Prostate gland (tissue), 2 donors: ENCODE results near the gene RABEPK.

Experiments
- POLR2A ChIP-seq: fragments of 450-650 bp; IDR thresholded peaks from one replicate; pipeline ENCODE4 v1.6.1; 2016; ENCODE audit warnings: antibody characterized with exemption, mild to moderate bottlenecking
- POLR2AphosphoS5 ChIP-seq: sonication (generic); formaldehyde crosslinking; IDR thresholded peaks from one replicate; pipeline ENCODE4 v1.6.1; 2017; ENCODE audit warnings: antibody characterized with exemption
- TF ChIP-seq, protein P1 (sequence below), 4 experiments: fragments of 200-600 bp in 2 of 4; fragments of 450-650 bp in 2 of 4; sonication (generic) in 2 of 4; IDR thresholded peaks; 1 replicate in 3 of 4; 2 replicates in 1 of 4; pipeline ENCODE4 v1.5.1; 2016 to 2019; ENCODE audit warnings: antibody characterized with exemption in 4 of 4, mild to moderate bottlenecking in 2 of 4, moderate library complexity in 2 of 4

DNA sequence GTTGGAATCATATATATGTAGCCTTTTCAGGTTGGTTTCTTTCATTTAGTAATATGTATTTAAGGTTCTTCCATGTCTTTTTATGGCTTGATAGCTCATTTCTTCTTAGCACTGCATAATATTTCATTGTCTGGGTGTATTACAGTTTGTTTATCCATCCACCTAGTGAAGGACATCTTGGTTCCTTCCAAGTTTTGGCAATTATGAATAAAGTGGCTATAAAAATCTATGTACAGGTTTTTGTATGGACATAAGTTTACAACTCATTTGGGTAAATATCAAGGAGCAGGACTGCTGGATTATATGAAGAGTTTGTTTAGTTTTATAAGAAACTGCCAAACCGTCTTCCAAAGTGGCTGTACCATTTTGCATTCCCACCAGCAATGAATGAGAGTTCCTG is 22.5 kb upstream of the RABEPK start:
- no peak for TF ChIP-seq POLR2A
- TF ChIP-seq, protein P1, sequence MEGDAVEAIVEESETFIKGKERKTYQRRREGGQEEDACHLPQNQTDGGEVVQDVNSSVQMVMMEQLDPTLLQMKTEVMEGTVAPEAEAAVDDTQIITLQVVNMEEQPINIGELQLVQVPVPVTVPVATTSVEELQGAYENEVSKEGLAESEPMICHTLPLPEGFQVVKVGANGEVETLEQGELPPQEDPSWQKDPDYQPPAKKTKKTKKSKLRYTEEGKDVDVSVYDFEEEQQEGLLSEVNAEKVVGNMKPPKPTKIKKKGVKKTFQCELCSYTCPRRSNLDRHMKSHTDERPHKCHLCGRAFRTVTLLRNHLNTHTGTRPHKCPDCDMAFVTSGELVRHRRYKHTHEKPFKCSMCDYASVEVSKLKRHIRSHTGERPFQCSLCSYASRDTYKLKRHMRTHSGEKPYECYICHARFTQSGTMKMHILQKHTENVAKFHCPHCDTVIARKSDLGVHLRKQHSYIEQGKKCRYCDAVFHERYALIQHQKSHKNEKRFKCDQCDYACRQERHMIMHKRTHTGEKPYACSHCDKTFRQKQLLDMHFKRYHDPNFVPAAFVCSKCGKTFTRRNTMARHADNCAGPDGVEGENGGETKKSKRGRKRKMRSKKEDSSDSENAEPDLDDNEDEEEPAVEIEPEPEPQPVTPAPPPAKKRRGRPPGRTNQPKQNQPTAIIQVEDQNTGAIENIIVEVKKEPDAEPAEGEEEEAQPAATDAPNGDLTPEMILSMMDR (IDR thresholded peaks at IDR 0.05), result no peak
- TF ChIP-seq POLR2AphosphoS5, result peak; percentile 36
